Skeletal muscle tissue (tissue), 4 donors: ENCODE results near the gene S100A9. TPM values are rescaled to one million over a fixed set of nuclear protein-coding genes. Genes with fewer than 3 reads are reported as not detected.
"Not testable (repeated sequence)": the region's sequence is repeated elsewhere in the genome, so short reads cannot be mapped to it uniquely, and the experiment has no call there.

Experiments
- H3K27ac ChIP-seq: one replicate; pipeline ENCODE4 v1.7.0; 2013; ENCODE audit warnings: mild to moderate bottlenecking, low read depth, low read length, inconsistent platforms
- H3K27me3 ChIP-seq, 3 donors: one replicate each; pipeline ENCODE4 v1.7.0; 2013; ENCODE audit warnings: low read length in 3 of 3; ENCODE audit not compliant: control insufficient read depth in 3 of 3, insufficient read depth in 3 of 3
- H3K36me3 ChIP-seq, 3 donors: one replicate each; pipeline ENCODE4 v1.7.0; 2013; ENCODE audit warnings: low read length in 3 of 3; ENCODE audit not compliant: control insufficient read depth in 3 of 3, insufficient read depth in 3 of 3
- H3K4me1 ChIP-seq, 3 donors: one replicate each; pipeline ENCODE4 v1.7.0; 2013; ENCODE audit warnings: low read length in 3 of 3, mild to moderate bottlenecking in 3 of 3; ENCODE audit not compliant: control insufficient read depth in 3 of 3, insufficient read depth in 3 of 3
- H3K4me3 ChIP-seq, 3 donors: one replicate each; pipeline ENCODE4 v1.7.0; 2013; ENCODE audit warnings: low read length in 3 of 3
- H3K9ac ChIP-seq, 3 donors: one replicate each; pipeline ENCODE4 v1.7.0; 2013; ENCODE audit warnings: low read length in 3 of 3, mild to moderate bottlenecking in 3 of 3, moderate library complexity in 2 of 3, low read depth in 1 of 3
- H3K9me3 ChIP-seq, 3 donors: one replicate each; pipeline ENCODE4 v1.7.0; 2013; ENCODE audit warnings: low read length in 3 of 3; ENCODE audit not compliant: control insufficient read depth in 3 of 3
- total RNA-seq: library from RNA; depleted of rRNA; stranded (reverse); fragments of >200 nt; gene quantifications from one replicate; pipeline ENCODE4 v1.2.3, GENCODE V29; 2014
- donor health status: Osteomylitis.

The S100A9 gene
- total RNA-seq, 1 donor from 2014 or later = 218 TPM

GRCh38 chr1:153343811-153344717 is 13.6 kb upstream of the S100A9 start:
- Histone ChIP-seq H3K27me3 (peaks cover 23 to 50% (median 42%) of the 10 kb centered on the region in 3 donors), H3K36me3 (no peaks in the 10 kb centered on the region), H3K9ac (no peak overlapping the region), H3K27ac (no peak overlapping the region), H3K9me3 (no peaks in the 10 kb centered on the region), H3K4me1 (no peaks in the 10 kb centered on the region), H3K4me3 (no peak overlapping the region)

- Histone ChIP-seq H3K9me3 (no peaks in the 10 kb centered on the region), H3K27ac (no peak overlapping the region), H3K9ac (no peak overlapping the region), H3K27me3 (peaks cover 29 to 55% (median 49%) of the 10 kb centered on the region in 3 donors), H3K36me3 (no peaks in the 10 kb centered on the region), H3K4me3 (no peak overlapping the region), H3K4me1 (no peaks in the 10 kb centered on the region)
Measured at GRCh38 chr1:153344718-153345025, 13.0 kb upstream of the S100A9 start.

- H3K9me3 ChIP-seq = no peaks in the 10 kb centered on the region
- no peaks in the 10 kb centered on the region for H3K36me3 ChIP-seq
- no peaks in the 10 kb centered on the region for H3K4me1 ChIP-seq
- H3K4me3 ChIP-seq = no peak overlapping the region
- no peak overlapping the region for H3K9ac ChIP-seq
- peaks cover 31 to 52% (median 50%) of the 10 kb centered on the region in 3 donors for H3K27me3 ChIP-seq
- H3K27ac ChIP-seq = no peak overlapping the region
Measured at GRCh38 chr1:153345187-153346076, 12.2 kb upstream of the S100A9 start.

GRCh38 chr1:153346077-153346723 is 11.5 kb upstream of the S100A9 start:
- Histone ChIP-seq H3K9ac (no peak overlapping the region), H3K36me3 (no peaks in the 10 kb centered on the region), H3K27ac (no peak overlapping the region), H3K27me3 (peaks cover 34 to 58% (median 50%) of the 10 kb centered on the region in 3 donors), H3K4me1 (no peaks in the 10 kb centered on the region), H3K9me3 (no peaks in the 10 kb centered on the region), H3K4me3 (no peak overlapping the region)

- not testable (repeated sequence) for H3K36me3 ChIP-seq, H3K9me3 ChIP-seq, H3K9ac ChIP-seq, H3K27ac ChIP-seq, H3K4me3 ChIP-seq, H3K4me1 ChIP-seq
- peaks cover 37 to 54% (median 50%) of the 10 kb centered on the region in 3 donors for H3K27me3 ChIP-seq
Measured at GRCh38 chr1:153347049-153347448, 10.6 kb upstream of the S100A9 start.

GRCh38 chr1:153347856-153348255 is 9.8 kb upstream of the S100A9 start:
- Histone ChIP-seq H3K9ac (no peak overlapping the region), H3K4me3 (no peak overlapping the region), H3K9me3 (no peaks in the 10 kb centered on the region), H3K36me3 (no peaks in the 10 kb centered on the region), H3K27me3 (peaks cover 37 to 54% (median 50%) of the 10 kb centered on the region in 3 donors), H3K4me1 (no peaks in the 10 kb centered on the region), H3K27ac (no peak overlapping the region)

GRCh38 chr1:153348511-153349362 is 8.9 kb upstream of the S100A9 start, which contains the start of gene PGLYRP4:
TSS of gene PGLYRP4 (minus strand) at chr1:153348841. CDS start at chr1:153347932, 909 bp downstream.
- H3K27me3 ChIP-seq = peaks cover 37 to 51% (median 45%) of the 10 kb centered on the region in 3 donors
- no peak within 1 kb of the TSS for H3K27ac ChIP-seq
- no peaks in the 10 kb centered on the region for H3K9me3 ChIP-seq
- H3K36me3 ChIP-seq = no peaks in the 10 kb centered on the region
- H3K4me1 ChIP-seq = no peaks in the 10 kb centered on the region
- no peak within 1 kb of the TSS for H3K9ac ChIP-seq
- no peak within 1 kb of the TSS for H3K4me3 ChIP-seq

GRCh38 chr1:153349363-153350320 is 8.0 kb upstream of the S100A9 start:
- Histone ChIP-seq H3K27me3 (peaks cover 33 to 45% (median 41%) of the 10 kb centered on the region in 3 donors), H3K4me1 (no peaks in the 10 kb centered on the region), H3K4me3 (no peak overlapping the region)

More at GRCh38 chr1:153349363-153350320, 8.0 kb upstream of the S100A9 start:
- Histone ChIP-seq H3K9ac (no peak overlapping the region), H3K9me3 (no peaks in the 10 kb centered on the region), H3K27ac (no peak overlapping the region), H3K36me3 (no peaks in the 10 kb centered on the region)
